ENCODE results near the gene L3MBTL3. TPM values are rescaled to one million over a fixed set of nuclear protein-coding genes. Genes with fewer than 3 reads are reported as not detected.
A peak's percentile ranks its signal among the peaks of the same experiment; 100 is the strongest.

L3MBTL3 gene
- total RNA-seq, 1 experiment from 2014 or later: 3.7 TPM

DNA sequence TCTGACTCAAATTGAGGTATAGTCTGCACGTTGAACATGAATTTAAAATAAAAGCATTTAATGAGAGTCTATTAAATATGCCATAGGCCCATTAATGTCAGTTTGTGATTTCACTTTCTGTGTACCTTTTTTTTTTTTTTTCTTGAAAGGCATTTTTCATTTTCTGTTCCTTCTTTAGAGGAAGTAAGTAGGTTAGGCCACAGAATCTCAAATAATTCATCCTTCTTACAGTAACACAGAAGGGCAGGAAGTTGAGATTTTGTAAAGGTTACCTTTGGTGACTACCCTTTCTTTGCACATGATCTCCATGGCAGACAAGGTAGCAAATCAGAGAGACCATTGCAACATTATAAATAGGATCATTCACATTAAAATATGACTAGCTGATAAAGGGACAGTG, 9.6 kb downstream of the L3MBTL3 start:
- DNase-seq (ENCODE audit: low read depth): no peak

DNA sequence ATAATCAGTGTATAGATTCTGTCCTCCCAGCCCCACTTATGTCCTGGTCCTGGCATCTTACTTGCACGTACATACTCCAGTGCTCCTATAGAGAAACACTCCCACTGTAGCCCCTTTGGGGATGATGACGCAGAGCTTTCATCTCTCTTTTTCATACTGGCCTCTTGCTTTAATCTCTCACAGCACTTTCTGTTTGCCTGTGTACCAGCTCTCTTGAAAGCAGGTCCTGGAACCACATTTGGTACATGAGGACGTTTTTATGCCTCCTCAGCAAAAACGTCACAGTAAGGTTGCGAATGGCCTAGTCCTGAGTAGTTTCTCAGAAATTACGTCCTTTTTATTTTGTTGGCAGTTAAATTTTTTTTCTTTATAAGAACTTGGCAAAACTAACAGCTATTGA, 10.8 kb downstream of the L3MBTL3 start:
- no peak for DNase-seq (ENCODE audit: low read depth)

DNA sequence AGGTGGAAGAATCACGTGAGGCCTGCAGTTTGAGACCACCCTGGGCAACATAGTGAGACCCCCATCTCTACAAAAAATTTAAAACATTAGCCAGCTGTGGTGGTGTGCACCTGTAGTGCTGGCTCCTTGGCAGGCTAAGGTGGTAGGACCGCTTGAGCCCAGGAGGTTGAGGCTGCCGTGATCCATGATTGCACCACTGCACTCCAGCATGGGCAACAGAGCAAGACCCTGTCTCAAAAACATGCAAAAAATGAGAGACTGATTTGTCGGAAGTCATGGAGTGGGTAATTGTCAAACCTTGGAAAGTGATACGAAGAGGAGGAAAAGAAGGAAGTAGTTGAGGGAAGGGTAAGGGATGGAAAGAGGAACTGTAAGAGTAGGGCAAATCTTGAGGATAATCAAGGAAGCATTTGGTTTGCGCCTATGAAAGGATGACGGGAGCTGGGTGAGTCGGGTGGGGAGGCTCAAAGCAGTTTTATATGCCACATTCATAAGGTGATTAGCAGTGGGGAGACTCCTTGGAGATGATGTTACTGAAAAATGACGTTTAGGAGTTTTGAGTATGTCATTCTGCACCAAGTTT, 14.5 kb downstream of the L3MBTL3 start:
- DNase-seq (ENCODE audit: low read depth): no peak

DNA sequence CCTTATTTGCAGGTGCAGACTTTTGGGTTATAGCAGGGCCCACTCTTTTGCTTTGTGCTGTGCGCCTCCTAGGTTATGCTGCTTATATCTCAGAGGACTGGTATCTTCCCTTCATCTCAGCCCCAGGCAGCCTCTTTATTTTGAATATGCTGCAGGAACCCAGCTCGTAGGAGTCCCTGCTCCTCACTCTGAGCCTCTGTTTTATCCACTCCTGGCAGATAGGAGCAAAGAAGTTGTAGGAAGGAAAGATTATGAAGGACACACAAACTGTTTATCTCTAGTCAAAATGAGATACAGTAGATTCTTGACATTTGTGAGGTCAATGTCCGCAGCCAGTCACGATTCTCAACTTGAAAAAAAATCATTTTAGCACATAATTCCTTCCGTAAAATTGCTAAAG, 15.6 kb downstream of the L3MBTL3 start:
- DNase-seq (ENCODE audit: low read depth): no peak

DNA sequence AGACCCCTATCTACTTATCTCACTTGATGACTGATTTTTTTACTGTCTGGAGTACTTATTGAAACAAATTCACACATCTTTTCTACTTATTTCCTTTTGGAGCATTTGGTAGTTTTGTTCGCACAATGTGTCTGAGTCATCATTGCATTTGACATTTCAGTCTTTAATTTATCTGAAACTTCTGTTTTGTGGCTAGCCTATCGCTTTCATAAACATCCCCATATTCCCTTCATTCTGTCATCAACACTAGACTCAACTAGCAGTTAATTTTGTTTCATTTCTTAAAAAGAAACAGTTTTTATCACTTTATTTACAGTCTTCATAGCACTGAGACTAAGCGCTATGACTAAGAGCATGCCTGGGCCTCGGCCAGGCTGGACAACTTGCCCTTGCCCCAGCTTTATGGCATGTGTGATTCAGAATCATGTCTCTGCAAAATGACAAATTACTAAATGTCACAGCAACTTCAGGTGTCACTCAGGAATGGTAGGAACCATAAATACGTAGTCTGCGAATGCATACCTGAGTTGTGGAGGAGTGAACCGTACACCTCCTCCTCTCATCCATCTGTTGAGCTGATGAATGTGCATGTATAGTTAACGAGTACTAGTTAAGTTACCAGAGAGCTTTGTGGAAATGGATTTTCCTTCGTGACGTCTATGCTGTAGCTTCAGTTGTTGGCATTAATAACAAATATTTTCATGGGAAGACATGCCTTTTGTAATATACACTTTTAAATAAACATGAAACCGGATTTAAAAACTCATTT, 16.2 kb downstream of the L3MBTL3 start:
- DNase-seq (ENCODE audit: low read depth): peak; percentile 36

DNA sequence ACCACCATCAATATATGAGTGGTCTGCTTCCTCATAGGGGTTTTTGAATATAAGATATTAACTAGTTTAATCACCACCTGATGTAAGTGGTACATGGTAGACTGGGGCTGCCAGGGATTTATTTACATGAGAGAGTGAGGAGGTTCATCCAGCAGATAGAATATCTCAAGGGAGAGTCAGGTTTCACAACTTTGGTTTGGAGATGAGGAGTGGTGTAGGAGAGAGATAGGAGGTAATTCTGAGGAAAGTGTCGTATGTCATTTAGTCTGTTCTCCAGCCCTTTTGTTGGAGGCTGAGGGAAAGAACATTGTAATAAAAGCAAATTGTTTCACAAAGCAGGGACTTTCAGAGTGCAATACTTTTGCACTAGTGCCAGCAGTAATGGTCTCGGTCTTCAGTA, 16.8 kb downstream of the L3MBTL3 start:
- no peak for DNase-seq (ENCODE audit: low read depth)

DNA sequence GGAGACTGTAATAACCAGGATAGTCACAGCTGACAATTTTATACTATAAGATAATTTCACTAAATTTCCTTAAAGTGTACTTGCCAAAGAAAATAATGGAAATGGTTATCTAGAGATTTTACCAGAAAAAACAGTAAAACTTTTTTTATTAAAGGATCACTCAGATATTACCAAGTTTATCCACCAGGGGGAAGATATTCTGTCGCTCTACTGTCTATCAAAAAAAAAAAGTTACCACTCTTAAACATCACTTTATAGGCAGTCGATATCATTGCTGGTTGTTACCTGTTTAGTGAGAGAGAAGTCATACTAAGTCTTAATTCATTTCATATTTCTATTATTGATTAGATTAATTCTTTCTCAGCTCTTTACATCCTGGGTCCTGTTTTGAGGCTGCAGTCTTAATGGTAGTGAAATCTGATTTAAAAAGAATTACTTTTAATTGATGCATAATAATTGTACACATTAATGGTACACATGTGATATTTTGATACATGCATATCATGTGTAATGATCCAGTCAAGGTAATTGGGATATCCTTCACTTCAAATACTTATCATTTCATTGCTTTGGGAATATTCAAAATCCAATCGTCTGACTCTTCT, 18.9 kb downstream of the L3MBTL3 start:
- DNase-seq (ENCODE audit: low read depth): peak; percentile 15

DNA sequence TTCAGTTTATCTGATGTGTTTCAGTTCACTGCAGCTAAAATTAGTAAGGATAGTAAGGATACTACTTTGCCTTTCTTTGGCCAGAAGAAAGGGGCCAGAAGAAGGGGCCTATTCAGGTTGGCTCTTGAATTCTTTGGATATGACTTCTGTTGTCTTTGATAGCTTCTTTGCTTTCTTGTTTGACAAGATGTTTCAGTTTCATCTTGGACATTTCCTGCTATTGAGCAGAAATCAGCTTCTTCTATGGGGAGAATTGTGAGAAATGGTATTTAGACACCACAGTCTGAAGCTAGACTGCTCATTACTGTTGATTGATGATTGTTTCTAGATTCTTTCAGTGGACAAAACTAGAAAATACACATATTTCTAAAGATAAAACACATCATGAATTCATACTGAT, 23.2 kb downstream of the L3MBTL3 start:
- DNase-seq (ENCODE audit: low read depth): no peak

DNA sequence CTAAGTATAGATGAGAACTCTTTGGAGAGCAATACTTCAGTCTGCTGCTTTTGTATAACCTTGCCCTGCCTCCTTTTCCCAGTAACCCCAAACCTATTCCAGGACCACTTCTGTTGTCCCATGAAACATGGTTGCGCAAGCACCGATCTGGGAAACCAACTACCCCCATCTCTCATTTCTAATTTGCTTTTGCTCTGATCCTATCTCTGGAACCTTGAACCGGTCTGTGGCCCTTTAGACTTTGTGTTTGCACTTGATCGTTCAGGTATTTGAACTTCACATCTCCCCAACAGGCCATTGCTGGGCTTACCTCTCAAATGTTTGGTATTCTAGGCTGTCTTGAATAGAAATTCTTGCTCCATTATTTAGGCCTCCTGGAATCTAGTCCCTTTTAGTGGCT, 25.0 kb downstream of the L3MBTL3 start:
- no peak for DNase-seq (ENCODE audit: low read depth)

DNA sequence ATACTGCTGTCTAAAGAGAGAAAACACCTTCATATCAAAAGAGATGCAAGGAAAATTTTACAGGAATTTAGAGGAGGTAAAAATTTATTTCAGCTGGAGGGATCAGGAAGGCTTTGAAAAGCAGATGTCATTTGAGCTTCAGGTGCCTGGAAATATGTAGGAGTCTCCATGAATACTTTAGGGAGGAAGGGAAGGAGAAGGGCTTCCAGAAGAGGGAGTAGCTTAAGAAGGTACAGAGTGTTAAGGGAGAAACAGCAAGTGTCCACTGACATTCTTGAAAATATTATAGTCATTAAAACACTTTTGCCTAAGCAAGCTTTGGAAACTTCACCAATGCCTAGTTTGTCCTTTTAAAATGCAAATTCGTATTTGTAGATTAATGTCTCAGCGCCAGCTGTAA, 27.2 kb downstream of the L3MBTL3 start:
- no peak for DNase-seq (ENCODE audit: low read depth)

DNA sequence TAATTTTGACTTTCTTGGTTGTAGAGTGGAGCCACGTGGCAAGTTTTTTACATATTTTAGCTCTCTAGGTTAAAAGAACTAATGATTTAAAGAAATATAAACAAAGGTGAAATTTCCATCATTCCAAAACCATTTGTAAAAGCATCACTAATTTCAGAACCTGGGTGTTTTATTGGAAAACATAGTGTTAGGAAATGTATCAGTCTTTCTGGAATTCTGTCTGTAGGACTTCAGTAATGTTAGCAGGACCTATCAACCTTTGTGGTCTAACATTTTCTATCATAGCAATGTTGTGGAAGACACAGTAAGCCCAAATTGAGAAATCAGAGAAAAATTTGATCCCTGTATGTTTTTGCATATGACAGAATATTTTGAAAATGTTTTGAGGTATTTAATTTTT, 28.3 kb downstream of the L3MBTL3 start:
- no peak for DNase-seq (ENCODE audit: low read depth)

DNA sequence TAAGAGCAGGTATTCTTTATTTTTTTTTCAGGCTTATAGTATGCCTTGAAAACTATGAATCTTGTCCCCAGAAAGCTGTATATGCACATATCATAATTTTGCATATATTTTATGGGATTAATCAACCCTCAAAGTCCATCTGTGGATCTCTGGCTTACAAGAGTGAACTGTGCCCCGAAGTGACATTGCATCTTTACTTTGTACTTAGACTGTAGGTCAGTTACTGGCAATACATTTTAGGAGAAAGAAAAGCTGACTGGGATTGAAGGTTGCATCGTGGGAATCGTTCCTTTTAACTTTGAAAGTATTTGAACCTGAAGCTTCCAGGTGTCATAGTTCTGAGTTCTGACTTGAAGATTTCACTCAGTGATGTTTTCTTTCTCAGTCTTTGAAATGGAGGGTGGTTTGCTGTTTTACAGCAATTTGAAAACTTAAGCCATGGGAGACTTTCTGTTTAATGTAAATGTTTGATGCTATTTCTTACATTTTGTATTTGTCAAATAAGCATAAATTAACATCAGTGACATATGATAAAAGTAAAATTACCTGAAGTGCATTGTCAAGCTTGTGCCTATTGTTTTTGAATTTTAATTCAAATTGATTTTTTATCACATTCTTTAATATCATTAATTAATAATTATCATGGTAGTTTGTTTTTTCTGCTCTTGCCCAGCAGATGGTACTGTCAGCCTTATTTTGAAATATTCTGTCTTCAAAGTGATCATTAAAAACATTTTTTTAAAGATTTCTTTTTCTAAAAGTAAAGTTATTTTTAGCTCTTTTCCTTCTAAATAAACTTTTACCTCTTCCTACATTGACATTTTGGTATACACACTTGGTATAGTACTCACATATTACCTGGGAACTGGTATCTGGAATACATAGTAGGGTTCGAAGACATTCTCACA, 29.0 kb downstream of the L3MBTL3 start:
- no peak for DNase-seq (ENCODE audit: low read depth)

DNA sequence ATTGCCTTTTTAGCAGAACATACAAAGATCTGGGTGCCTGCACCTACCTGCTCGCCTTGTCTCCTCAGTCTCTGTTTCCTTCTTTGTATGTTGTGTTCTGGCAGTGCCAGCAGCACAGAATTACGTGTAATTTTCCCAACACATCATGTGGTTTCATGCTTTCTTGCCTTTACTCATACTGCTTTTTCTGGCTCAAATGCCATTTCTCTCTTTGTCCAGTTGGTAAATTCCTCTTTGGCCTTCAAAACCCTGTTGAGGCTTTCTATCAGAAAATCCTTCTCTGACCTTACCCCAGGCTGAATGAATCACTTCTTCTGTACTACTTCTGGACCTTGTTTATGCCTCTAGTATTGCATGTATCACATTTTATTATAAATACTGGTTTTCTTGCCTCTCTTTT, 31.8 kb downstream of the L3MBTL3 start:
- peak; percentile 19 for DNase-seq (ENCODE audit: low read depth)

DNA sequence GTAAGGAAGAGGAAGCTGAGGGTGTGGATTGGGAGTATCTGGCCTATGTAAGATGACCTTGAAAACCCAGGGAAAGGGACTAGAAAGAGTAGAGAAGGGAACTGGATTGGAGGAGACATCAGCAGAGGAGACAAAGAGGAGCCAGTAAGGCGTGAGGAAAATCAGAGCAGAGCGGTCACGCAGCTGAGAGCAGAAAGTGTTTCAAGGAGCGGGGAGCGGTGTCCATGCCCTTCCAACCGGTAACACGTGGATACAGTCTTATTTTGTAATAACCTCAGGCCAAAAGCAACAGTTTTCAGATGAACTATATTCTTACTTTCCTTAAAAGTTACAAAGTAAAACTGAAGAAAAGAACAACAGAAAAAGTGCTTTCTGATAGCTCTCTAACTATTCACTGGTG, 36.3 kb downstream of the L3MBTL3 start:
- no peak for DNase-seq (ENCODE audit: low read depth)

DNA sequence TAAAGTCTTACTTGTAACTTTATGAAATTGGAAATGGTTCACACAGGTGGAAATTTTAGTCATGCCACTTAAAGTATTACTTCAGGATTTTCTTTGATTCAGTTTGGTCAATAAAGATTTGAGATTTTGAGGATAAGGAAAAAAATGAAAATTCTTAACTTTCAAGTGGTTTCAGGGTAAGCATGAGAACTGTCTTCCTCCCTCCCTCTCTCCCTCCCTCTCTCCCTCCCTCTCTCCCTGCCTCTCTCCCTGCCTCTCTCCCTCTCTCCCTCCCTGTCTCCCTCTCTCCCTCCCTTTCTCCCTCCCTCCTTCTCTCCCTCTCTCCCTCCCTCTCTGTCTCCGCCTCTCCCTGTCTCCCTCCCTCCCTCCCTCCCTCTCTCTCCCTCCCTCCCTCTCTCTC, 36.9 kb downstream of the L3MBTL3 start:
- DNase-seq (ENCODE audit: low read depth): no peak

DNA sequence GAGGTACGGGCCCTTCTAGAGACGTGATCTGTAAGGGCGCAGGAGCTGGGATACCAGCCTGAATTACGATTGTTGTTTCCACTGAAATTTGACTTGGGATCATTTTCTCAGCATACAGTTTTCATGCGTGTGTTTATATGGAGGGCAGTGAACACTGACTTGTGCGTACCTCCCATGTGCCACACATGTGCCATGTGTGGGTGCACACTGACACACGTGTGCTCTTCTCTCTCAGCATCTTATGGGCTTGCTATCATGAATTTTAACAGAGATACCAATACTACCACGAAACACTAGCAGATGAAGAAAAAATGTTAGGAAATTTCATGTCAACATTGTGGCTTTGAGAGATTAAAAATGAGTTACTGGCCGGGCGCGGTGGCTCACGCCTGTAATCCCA, 39.1 kb downstream of the L3MBTL3 start:
- no peak for DNase-seq (ENCODE audit: low read depth)

DNA sequence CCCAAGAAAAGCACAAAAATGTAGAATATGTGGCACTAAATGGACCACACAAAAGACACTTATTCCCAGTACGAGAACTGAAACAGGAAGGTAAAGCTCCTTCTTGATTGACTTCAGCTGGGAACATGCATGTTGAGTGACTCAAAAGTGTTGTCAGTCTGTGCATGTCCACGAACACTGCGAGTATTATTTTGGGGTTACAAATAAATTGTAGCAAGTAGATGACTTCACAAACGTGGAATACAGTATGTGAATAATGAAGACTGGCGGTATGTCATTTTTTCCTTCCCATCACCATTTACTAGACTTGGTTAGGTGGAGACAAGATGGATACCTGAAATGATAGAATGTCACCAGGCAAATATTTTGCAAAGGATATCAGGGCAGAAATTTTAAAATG, 45.4 kb downstream of the L3MBTL3 start:
- no peak for DNase-seq (ENCODE audit: low read depth)

DNA sequence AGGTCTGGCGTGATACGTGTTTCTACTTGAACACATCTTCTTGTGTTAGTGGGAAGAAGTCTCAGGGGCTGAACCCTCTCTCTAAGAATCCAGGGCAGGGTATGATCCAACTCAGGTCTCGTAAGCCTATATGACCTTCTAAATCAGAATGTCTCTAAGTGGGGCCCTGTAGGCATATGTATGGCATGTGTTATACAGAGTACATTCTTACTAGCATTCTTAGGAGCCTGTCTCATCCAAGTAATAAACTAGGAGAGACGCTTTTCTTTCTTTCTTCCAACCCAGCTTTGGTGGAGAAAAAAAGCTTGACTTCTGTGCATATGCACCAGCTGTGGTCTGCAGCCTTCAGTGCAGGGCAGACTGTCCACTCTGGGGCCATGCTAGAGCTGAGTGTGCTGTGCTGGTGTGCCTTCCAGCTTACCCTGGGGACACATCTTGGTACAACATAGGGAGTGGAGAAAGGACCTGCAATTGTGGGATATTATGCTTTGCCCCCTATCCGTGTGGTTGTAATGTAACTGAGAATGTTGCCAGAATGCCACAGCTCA, 47.3 kb downstream of the L3MBTL3 start:
- no peak for DNase-seq (ENCODE audit: low read depth)

DNA sequence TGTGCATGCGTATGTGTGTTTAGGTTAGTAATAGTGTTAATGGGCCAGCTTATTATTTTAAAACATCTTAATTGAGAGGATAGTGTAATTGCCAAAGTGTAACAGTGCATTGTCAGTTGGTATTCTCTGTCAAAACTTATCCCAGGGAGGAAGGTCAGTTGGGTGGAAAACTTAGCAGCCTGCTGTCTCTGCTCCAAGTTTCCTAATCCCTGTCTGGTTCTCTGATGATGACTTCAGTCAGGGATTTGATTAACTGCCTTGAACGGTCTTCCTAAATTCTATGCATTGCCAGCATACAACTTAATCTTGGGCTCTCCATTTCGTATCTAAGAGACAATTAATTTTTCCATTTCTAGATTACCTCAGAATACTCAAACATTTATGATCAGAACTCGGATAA, 51.1 kb downstream of the L3MBTL3 start:
- no peak for DNase-seq (ENCODE audit: low read depth)

DNA sequence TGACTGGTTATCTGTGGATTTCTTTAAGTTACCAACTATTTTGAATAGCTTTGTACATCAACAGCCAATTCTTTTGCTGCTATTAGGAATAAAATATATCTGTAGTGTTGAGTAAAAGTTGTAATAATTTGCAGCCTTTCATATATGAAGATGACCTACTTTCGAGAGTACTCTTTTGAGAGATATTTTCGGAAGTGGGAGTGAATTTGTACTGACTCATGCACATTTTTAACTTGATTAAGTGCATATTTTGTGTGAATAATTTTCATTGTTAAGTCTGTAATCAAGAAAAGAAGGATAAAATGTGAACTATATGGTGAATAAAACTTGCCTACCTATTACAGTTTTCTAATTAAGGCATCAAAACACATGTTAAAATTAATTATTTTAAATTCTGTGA, 51.9 kb downstream of the L3MBTL3 start:
- DNase-seq (ENCODE audit: low read depth): no peak

DNA sequence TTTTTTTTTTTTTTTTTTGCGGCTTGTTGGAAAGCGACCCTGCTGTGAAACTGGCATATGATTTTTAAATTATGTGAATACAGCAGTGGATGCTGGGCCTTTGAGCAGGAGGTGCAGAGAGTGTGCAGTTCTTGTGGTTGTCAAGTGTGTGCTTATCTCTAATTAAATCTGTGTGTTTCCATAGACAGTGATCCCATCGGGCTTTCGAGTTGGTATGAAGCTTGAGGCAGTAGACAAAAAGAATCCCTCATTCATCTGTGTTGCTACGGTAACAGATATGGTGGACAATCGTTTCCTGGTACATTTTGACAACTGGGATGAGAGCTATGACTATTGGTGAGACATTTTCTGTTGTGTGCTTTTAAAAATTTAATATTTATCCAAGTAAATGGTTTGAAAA, 52.4 kb downstream of the L3MBTL3 start:
- DNase-seq (ENCODE audit: low read depth): peak; percentile 21

DNA sequence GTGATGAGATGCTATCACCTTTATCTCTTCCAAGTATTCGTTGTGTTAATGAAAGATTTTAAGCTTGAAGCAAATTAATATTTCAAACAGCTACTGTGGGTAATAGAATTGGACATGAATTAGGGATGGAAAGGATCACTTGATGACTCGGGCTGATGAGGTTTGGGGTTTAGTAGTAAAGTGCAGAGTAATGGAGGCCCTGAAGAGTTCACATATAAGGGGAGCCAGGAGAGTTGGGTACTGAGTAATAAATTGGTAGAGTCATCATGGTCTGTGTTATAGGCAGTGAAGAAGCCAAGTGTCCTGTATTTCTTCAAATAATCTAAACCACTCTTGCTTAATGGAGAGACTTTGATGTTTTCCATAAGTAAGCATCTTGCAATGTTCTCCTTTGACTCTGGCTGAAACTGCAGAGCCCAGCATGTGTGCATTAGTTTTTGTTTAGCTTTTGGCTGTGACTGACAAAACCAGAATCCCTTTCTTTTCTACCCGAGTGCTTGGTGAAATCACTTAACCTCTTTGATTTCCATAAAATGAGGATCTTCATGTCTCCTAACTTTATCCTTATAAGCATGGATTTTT, 57.6 kb downstream of the L3MBTL3 start:
- no peak for DNase-seq (ENCODE audit: low read depth)

All from RPMI7951 (cell line).